ENCODE results near the gene RIPOR2.

DNA sequence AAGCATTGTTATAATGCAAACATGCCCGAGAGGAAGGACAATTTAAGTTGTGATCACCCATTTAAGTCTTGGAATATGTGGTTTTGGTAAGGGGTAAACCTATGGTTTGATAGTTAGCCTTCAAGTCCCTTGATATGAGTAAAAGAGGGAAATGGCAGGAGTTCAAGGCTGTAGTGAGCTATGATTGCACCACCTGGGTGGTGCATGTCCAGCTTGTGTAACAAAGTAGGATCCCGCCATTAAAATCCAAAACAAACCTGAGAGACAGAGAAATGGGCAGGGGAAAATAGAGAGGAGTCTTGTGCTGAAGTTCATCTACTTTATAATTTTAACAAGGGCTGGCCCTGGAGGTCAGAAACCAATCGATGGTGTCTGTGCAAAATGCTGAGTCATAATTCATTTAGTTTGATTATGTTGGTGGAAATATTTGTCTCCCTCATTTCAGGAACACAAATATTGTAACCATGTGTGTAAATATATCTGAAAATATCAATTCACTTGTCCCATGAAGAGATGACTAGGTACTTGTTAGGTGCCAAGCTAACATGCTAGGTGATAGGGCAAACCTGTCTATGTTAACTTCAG, 113.8 kb downstream of the RIPOR2 start:
- TF ChIP-seq ERF (CRISPR knock-in tag; IDR thresholded peaks at IDR 0.05) (no peak), ZNF235 (CRISPR knock-in tag; IDR thresholded peaks at IDR 0.05; ENCODE audit: borderline replicate concordance) (no peak), CBX5 (CRISPR knock-in tag; IDR thresholded peaks at IDR 0.05; ENCODE audit: borderline replicate concordance) (no peak), MAZ (IDR thresholded peaks at IDR 0.05; ENCODE audit: borderline replicate concordance, low read depth, low read length) (no peak), MAZ (CRISPR knock-in tag; IDR thresholded peaks at IDR 0.05; ENCODE audit: low read depth) (no peak), ZNF567 (CRISPR knock-in tag; IDR thresholded peaks at IDR 0.05; ENCODE audit: borderline replicate concordance) (no peak), POLR2AphosphoS5 (IDR thresholded peaks at IDR 0.05; ENCODE audit: low read depth, low read length) (no peak)
- TF ChIP-seq, protein P1, sequence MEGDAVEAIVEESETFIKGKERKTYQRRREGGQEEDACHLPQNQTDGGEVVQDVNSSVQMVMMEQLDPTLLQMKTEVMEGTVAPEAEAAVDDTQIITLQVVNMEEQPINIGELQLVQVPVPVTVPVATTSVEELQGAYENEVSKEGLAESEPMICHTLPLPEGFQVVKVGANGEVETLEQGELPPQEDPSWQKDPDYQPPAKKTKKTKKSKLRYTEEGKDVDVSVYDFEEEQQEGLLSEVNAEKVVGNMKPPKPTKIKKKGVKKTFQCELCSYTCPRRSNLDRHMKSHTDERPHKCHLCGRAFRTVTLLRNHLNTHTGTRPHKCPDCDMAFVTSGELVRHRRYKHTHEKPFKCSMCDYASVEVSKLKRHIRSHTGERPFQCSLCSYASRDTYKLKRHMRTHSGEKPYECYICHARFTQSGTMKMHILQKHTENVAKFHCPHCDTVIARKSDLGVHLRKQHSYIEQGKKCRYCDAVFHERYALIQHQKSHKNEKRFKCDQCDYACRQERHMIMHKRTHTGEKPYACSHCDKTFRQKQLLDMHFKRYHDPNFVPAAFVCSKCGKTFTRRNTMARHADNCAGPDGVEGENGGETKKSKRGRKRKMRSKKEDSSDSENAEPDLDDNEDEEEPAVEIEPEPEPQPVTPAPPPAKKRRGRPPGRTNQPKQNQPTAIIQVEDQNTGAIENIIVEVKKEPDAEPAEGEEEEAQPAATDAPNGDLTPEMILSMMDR (CRISPR knock-in tag; IDR thresholded peaks at IDR 0.05) = no peak
- TF ChIP-seq, protein P2, sequence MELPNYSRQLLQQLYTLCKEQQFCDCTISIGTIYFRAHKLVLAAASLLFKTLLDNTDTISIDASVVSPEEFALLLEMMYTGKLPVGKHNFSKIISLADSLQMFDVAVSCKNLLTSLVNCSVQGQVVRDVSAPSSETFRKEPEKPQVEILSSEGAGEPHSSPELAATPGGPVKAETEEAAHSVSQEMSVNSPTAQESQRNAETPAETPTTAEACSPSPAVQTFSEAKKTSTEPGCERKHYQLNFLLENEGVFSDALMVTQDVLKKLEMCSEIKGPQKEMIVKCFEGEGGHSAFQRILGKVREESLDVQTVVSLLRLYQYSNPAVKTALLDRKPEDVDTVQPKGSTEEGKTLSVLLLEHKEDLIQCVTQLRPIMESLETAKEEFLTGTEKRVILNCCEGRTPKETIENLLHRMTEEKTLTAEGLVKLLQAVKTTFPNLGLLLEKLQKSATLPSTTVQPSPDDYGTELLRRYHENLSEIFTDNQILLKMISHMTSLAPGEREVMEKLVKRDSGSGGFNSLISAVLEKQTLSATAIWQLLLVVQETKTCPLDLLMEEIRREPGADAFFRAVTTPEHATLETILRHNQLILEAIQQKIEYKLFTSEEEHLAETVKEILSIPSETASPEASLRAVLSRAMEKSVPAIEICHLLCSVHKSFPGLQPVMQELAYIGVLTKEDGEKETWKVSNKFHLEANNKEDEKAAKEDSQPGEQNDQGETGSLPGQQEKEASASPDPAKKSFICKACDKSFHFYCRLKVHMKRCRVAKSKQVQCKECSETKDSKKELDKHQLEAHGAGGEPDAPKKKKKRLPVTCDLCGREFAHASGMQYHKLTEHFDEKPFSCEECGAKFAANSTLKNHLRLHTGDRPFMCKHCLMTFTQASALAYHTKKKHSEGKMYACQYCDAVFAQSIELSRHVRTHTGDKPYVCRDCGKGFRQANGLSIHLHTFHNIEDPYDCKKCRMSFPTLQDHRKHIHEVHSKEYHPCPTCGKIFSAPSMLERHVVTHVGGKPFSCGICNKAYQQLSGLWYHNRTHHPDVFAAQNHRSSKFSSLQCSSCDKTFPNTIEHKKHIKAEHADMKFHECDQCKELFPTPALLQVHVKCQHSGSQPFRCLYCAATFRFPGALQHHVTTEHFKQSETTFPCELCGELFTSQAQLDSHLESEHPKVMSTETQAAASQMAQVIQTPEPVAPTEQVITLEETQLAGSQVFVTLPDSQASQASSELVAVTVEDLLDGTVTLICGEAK (IDR thresholded peaks at IDR 0.05) = no peak
- TF ChIP-seq, protein P2 (CRISPR knock-in tag; IDR thresholded peaks at IDR 0.05) = no peak
